ENCODE data around the gene OR2B6.

OR2B6 gene

DNA sequence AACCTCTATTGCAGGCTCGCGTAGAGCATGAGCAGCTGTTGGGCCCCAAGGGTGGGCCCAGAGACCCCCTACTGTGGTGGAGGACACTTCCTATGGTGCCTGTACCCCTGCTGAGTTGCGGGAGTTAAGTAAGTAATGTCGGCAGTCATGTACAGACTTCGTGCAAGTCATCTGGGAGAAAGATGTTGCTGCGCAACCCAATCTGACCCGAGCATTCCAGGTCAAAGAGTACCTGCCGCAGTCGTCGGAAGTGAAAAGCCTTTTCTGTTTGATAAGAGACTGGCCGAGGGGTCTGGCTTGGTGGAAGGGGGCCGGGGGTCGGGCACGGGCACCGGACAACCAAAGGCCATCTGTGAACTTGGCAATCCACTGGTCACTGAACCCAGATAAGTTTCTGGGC lies 44.3 kb downstream of the OR2B6 start:
- no peak for FAIRE-seq

DNA sequence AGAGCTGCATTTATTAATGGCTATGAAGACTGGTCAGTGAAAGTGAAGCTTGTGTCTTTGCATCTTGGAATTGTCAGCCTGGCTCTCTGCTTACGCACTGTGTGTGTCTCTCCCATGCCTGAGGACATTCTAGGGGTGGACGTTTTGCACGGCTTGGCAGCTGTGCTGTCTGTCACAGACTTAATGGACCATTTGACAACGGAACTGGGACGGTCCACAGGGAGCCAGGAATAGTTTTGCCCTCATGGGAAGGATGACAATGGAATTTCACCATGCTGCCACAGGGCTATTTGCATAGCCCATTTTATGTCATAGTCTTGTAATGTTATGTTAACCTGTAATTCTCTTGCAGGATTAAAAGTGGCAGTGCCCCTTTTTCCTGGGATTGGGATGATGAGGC lies 44.7 kb downstream of the OR2B6 start:
- no peak for FAIRE-seq

DNA sequence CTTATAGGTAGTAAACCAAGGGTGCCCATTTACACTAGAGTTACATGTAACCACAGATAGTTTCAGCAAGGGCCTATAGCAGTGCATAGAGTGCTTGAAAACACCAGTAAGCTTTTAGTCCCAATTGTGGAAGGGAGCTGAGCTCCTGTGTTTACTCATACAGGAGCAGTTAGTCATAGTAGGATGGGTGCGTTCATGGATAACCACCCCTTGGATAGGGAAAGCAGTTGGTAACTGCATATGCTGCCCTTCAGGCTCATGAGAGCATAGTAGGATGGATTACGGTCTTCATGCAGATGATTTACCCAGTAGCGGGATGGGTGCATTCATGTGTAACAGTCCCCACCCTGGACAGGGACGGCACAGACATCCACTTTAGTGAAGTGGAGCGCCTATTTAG lies 45.1 kb downstream of the OR2B6 start:
- FAIRE-seq: no peak

DNA sequence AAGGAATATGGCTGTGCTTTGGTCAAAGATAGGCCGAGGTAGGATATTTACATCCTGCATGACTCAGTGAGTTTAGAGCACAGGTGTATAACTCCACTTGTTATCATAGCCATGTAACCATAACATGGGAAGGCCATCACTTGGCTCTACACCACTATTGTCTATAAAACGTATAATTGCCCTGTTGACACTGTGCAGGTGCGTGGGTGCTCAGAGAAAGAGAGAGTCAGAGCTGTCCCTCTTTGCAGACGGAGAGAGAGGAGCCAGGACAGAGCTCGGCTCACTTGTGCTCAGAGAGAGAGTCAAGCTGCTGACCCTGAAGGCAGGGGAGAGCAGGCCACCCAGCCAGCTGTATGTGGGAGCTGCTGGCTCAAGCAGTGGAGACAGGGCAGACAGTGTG lies 46.0 kb downstream of the OR2B6 start:
- no peak for FAIRE-seq

DNA sequence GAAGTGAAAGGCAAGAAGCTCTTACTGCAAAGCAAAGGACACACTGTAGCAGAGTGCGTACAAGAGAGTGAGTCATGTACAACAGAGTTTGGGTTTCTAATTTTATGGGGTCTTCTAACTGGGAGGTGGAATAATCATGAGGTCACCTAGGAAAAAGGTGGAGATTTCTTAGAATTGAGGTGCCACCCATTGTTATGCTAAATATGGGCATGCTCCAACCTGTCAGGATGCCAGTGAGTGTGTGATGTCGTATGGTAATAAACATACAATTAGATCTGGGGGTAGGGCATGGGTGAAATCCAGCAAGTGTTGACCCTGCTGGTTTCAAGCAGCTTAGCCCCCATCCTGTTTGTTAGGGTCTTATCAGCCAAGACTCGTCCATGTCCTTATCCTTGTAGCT lies 46.6 kb downstream of the OR2B6 start:
- no peak for FAIRE-seq

DNA sequence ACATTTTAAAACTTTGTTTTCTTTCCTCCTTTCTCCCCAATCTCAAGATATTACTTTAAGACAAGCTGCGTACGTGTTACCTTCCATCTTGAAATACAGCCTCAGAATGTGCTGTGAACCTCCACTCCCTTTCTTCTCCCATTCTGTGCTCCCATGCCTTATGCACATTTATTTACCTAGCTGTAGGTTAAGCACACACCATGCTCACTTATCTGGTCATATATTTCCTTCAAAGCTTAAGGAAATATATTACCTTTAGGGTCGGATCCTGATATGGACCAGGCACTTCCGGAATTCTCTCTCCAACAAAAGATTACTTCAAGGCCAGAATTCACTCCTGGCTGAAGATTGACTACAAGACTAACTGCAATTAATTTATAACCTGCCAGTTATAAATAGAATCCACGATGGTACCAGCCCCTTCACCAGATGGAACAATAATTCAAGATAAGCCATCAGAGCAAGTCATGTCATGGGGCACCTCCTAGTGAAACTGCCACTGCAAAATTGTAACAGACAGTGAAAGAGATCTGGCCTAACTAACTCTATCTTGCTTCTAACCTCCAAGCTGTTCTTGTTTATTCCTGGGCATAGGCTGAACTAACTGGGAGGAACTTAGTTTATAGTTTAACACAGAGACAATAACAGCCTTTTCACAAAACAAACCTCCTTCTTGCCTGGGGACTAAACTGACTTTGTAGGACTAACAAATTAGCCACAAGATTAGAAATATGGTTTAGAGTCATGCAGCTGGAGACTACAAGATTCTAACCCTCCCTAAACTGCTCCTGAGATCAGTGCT lies 47.5 kb downstream of the OR2B6 start:
- no peak for FAIRE-seq

DNA sequence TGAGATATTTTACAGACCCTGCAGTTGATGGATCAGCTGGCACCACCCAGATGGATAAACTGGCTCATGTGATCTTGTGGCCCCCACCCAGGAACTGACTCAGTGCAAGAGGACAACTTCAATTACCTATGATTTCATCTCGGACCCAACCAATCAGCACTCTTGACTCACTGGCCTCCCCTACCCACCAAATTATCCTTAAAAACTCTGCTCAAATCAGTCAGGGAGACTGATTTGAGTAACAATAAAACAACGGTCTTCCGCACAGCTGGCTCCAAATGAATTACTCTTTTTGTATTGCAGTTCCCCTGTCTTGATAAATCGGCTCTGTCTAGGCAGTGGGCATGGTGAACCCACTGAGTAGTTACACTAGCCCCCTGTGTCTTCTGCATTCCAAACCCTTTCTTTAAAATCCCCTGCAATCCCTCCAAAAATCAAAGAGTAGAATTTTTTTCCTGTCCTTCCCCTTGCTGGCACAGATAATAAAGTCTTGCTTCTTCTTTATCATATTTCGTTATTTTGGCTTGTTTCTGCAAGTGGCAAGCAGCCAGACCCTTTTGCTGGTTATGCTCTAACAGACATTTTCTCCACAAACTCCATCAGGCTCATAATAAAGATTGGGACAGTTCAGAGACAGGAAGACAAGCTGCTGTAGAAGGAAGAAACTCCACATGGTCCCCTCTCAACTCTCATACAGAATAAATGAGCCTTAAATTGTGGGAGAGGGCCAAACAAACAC lies 48.3 kb downstream of the OR2B6 start:
- FAIRE-seq: no peak

DNA sequence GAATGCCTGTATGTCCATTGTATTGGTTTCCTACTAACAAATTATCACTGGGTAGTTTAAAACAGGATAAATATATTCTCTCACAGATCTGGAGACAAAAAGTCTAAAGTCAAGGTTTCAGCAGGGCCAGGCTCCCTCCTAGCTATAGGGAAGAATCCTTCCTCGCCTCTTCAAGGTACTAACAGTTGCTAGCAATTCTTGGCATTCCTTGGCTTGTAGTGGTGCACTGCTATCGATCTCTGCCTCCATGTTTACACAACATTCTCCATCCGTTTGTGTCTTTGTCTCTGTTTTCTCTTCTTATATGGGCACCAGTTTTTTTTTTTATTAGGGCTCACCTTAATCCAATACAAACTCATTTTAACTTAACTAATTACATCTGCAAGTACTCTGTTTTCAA lies 48.9 kb downstream of the OR2B6 start:
- no peak for FAIRE-seq
